ENCODE results near the gene CNR2. TPM values are rescaled to one million over a fixed set of nuclear protein-coding genes. Genes with fewer than 3 reads are reported as not detected.

Gene CNR2
- total RNA-seq, 1 experiment from 2014 or later, result not detected

GRCh38 chr1:23922321-23922943 lies 9.3 kb upstream of the CNR2 start:
- DNase-seq, result no peak
- Histone ChIP-seq H3K14ac (ENCODE audit: insufficient read depth, low read length) (no peak overlapping the region), H4K20me1 (ENCODE audit: control insufficient read depth, insufficient read depth, insufficient read length) (no peaks in the 10 kb centered on the region), H2BK120ac (ENCODE audit: low read depth, low read length, poor library complexity, severe bottlenecking) (no peak overlapping the region), H3K79me1 (ENCODE audit: insufficient read depth, low read depth, low read length, poor library complexity, severe bottlenecking) (no peaks in the 10 kb centered on the region), H3K56ac (ENCODE audit: insufficient read length, low read depth, low read length) (no peak overlapping the region), H3K4ac (ENCODE audit: low read depth, low read length) (no peak overlapping the region), H2BK5ac (ENCODE audit: insufficient read length, low read length) (no peak overlapping the region), H2AK5ac (ENCODE audit: insufficient read length, low read length) (no peak overlapping the region), H2BK20ac (ENCODE audit: low read depth, low read length, poor library complexity, severe bottlenecking) (no peak overlapping the region), H4K5ac (ENCODE audit: insufficient read length, low read depth, low read length) (no peak overlapping the region), H3K9me3 (ENCODE audit: control insufficient read depth, low read depth, low read length) (no peaks in the 10 kb centered on the region), H3K4me2 (ENCODE audit: insufficient read depth, insufficient read length, low read length) (no peak overlapping the region), H3K23ac (ENCODE audit: insufficient read length, low read depth, low read length) (no peak overlapping the region), H2AFZ (ENCODE audit: low read length) (no peak overlapping the region), H2BK12ac (ENCODE audit: insufficient read length, low read depth, low read length) (no peak overlapping the region), H3K4me1 (ENCODE audit: insufficient read depth, low read length) (no peaks in the 10 kb centered on the region), H3K23me2 (ENCODE audit: insufficient read length, low read depth, low read length, poor library complexity, severe bottlenecking) (no peaks in the 10 kb centered on the region), H3K27me3 (ENCODE audit: insufficient read depth, low read length) (no peaks in the 10 kb centered on the region), H3K27ac (ENCODE audit: insufficient read length, low read depth, low read length) (no peak overlapping the region), H4K8ac (replicated peaks; ENCODE audit: insufficient read length, low read depth, low read length) (no peak overlapping the region), H3K79me2 (ENCODE audit: insufficient read depth, low read length) (no peaks in the 10 kb centered on the region), H3T11ph (ENCODE audit: low read length) (no peak overlapping the region), H4K91ac (ENCODE audit: insufficient read length, low read depth, low read length) (no peak overlapping the region), H2BK15ac (ENCODE audit: low read depth, low read length) (no peak overlapping the region), H3K18ac (ENCODE audit: insufficient read length, low read depth, low read length) (no peak overlapping the region), H3K9ac (ENCODE audit: extremely low read depth, insufficient read length, low read length) (no peak overlapping the region)
- no CpG with 5 or more reads among the region's 8 CpGs for WGBS (ENCODE audit: extremely low coverage, insufficient read length, low lambda C conversion rate)
- no peak for TF ChIP-seq CTCF (conservative IDR thresholded peaks at IDR 0.05)
- Mint-ChIP-seq H3K27ac (no peak overlapping the region), H3K4me1 (peaks cover 0 to 3% of the 10 kb centered on the region in 2 experiments; a peak in 1 of 4 replicates), H3K9me3 (no peaks in the 10 kb centered on the region), H3K36me3 (ENCODE audit: insufficient read depth in 1 of 3, low read depth in 3 of 3) (no peaks in the 10 kb centered on the region), H3K27me3 (ENCODE audit: low read depth) (peaks cover 1% of the 10 kb centered on the region; the same call in 1 of the 2 replicates), H3K4me3 (no peak overlapping the region)
